Activated CD8-positive, alpha-beta T cell treated with anti-CD3 and anti-CD28 coated beads for 36 hours (primary cell): ENCODE results near the gene TUBG1. TPM values are rescaled to one million over a fixed set of nuclear protein-coding genes. Genes with fewer than 3 reads are reported as not detected.
A peak's percentile ranks its signal among the peaks of the same experiment; 100 is the strongest.

ENCODE experiments used
- ATAC-seq: fragments of 200-7000 bp; cut with Tn5 transposase; one replicate; pipeline ENCODE4 v1.10.0; 2021; ENCODE audit warnings: mild to moderate bottlenecking, moderate library complexity
- CTCF ChIA-PET: fragments of 350-600 bp; sonication (Branson Sonifier 250); formaldehyde crosslinking; loops from one replicate; lab custom pipeline; 2021; ENCODE audit warnings: antibody characterized with exemption; lab: Charles Lee
- POLR2A ChIA-PET: fragments of 350-600 bp; sonication (Branson Sonifier 250); formaldehyde crosslinking; loops from one replicate; lab custom pipeline; 2021; ENCODE audit warnings: antibody characterized with exemption; lab: Charles Lee
- DNase-seq: peaks from one replicate; pipeline ENCODE4 v3.0.0-alpha.2; 2020
- H3K27ac Mint-ChIP-seq: one replicate; pipeline ENCODE4 v1.8.0; 2021; ENCODE audit warnings: mild to moderate bottlenecking, mixed read lengths
- H3K27me3 Mint-ChIP-seq: one replicate; pipeline ENCODE4 v1.8.0; 2021; ENCODE audit warnings: mixed read lengths
- H3K36me3 Mint-ChIP-seq: one replicate; pipeline ENCODE4 v1.8.0; 2021; ENCODE audit warnings: low read depth, mixed read lengths
- H3K4me1 Mint-ChIP-seq: one replicate; pipeline ENCODE4 v1.8.0; 2021; ENCODE audit warnings: low read depth, mixed read lengths
- H3K4me3 Mint-ChIP-seq: one replicate; pipeline ENCODE4 v1.8.0; 2021; ENCODE audit warnings: mild to moderate bottlenecking, moderate library complexity, mixed read lengths
- H3K9me3 Mint-ChIP-seq: one replicate; pipeline ENCODE4 v1.8.0; 2021; ENCODE audit warnings: mixed read lengths
- intact Hi-C: fragments of 100-400 bp; cut with micrococcal nuclease; formaldehyde crosslinking; loops from one replicate; pipeline ENCODE4 v1.10.0; 2022
- total RNA-seq, 2 experiments: library from RNA; stranded (reverse); gene quantifications; one replicate each; pipeline ENCODE4 v1.2.3, GENCODE V29; 2021
- TF ChIP-seq, protein P1 (sequence below): fragments of 200-600 bp; IDR thresholded peaks from one replicate; pipeline ENCODE4 v1.8.0; 2022; ENCODE audit warnings: antibody characterized with exemption, mild to moderate bottlenecking

Gene TUBG1
- total RNA-seq, result 10 to 100 TPM; 79.5 to 82.4 TPM

DNA sequence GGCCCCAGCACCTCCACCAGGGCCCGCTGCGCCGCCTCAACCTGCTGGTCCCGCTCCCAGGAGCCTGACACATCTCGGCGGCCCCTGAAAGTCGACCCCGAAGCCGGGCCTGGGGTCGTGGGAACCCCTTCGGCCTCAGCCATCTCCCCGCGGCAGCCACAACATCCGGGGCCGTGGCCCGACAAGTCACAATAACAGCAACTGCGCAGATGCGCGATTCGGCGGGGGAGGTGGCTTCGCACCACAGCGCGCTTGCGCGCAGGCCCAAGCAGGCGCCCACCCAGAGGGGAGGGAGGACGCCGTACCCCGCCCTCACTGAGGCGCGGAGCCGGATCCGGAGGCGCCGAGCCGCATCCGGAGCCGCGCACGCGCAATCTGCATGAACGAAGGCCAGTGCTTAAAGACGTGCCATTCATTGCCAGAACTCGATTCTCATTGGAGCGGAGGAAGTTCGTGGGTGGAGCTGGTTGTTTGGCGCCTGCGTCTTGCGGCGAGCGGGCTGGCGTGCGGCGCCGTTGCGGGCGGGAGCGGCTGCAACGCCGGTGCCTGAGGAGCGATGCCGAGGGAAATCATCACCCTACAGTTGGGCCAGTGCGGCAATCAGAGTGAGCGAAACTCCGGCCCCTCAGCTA is at the start of gene TUBG1, which contains the start of gene RETREG3:
TSS of gene TUBG1 (plus strand) at position 502 of the 632 bp plus-strand sequence. CDS start at position 557, 55 bp downstream.
TSS of gene RETREG3 (minus strand) at position 193 of the 632 bp plus-strand sequence. CDS start at position 143, 50 bp downstream.
- no peaks in the 10 kb centered on the region for H3K9me3 Mint-ChIP-seq
- intact Hi-C loops, result no loop called here
- TF ChIP-seq, protein P1, sequence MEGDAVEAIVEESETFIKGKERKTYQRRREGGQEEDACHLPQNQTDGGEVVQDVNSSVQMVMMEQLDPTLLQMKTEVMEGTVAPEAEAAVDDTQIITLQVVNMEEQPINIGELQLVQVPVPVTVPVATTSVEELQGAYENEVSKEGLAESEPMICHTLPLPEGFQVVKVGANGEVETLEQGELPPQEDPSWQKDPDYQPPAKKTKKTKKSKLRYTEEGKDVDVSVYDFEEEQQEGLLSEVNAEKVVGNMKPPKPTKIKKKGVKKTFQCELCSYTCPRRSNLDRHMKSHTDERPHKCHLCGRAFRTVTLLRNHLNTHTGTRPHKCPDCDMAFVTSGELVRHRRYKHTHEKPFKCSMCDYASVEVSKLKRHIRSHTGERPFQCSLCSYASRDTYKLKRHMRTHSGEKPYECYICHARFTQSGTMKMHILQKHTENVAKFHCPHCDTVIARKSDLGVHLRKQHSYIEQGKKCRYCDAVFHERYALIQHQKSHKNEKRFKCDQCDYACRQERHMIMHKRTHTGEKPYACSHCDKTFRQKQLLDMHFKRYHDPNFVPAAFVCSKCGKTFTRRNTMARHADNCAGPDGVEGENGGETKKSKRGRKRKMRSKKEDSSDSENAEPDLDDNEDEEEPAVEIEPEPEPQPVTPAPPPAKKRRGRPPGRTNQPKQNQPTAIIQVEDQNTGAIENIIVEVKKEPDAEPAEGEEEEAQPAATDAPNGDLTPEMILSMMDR, result no peak
- peaks cover 32% of the 10 kb centered on the region for H3K4me1 Mint-ChIP-seq
- ATAC-seq, result peak; percentile 95
- peaks cover 23% of the 10 kb centered on the region for H3K36me3 Mint-ChIP-seq
- POLR2A ChIA-PET, result interaction anchor here (0.6 to 2.0 kb wide), 11 partner anchors 9 to 224 kb away, joined by 3 to 12 read pairs (median 4); partner anchors contain the start of gene PSMC3IP
- peak; percentile 99 for DNase-seq
- CTCF ChIA-PET, result interaction anchor here (0.6 to 3.3 kb wide), 11 partner anchors 9 to 389 kb away, joined by 3 to 33 read pairs (median 4); partner anchors contain the start of genes PSMC3IP and RPL27
- H3K27ac Mint-ChIP-seq, result peak within 1 kb of the TSS; percentile 97
- no peaks in the 10 kb centered on the region for H3K27me3 Mint-ChIP-seq
- peak within 1 kb of the TSS; percentile 99 for H3K4me3 Mint-ChIP-seq

DNA sequence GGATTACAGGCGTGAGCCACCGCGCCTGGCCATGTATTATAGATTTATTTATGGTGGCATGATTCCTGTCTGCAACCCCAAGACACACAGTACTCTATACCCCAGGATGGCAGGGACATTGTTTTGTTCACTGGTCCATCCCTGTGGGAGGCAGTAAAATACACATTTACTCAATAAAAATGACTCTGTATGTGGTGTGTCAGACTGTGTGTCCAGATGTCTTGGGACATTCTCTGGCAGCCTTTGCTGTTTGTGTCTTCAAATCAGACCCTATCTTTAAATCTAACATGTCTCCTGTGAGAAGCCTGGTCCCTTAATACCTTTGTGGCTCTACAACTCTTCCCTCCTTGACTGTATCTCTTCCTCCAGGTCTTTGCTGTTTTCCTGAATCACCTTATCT is 49.2 kb upstream of the TUBG1 start:
- Mint-ChIP-seq H3K4me3 (peak overlapping the region; percentile 51), H3K27ac (no peak overlapping the region), H3K9me3 (no peaks in the 10 kb centered on the region), H3K36me3 (peaks cover 19% of the 10 kb centered on the region), H3K4me1 (peaks cover 33% of the 10 kb centered on the region), H3K27me3 (no peaks in the 10 kb centered on the region)
- TF ChIP-seq, protein P1, result no peak
- intact Hi-C loops, result no loop called here
- no peak for DNase-seq
- CTCF ChIA-PET, result interaction anchor here (1.4 kb wide), 1 partner anchor 12 kb away, joined by 3 read pairs; no protein-coding TSS in a partner anchor
- ATAC-seq, result no peak
- POLR2A ChIA-PET, result no interaction called here

DNA sequence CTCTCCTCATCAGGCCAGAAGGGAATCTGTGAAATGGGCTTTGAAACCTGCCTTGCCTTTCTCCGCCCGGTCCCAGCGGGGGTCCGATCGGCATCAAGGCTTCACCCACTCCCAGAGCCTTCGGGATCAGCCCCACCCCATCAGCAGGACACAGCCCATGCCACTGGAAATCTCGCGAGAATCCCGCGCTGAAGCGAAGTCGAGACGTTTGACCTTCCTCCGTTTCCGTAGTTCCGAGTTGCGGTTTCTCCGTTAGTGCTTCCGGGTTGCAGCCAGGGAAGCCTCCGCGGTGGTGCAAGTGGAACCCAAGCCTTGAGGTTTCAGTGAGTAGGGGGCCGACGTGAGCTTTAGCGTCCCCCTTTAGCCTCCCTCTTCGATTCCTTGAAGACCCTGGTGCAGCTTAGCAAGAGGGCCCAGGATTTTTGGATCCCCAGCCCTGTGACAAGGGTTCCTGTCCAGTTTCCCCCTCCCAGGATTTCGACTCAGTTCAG is 47.5 kb upstream of the TUBG1 start, which contains the start of gene COASY:
TSS of gene COASY (plus strand) at position 252 of the 491 bp plus-strand sequence. CDS start 475 bp downstream, outside the sequence.
- Mint-ChIP-seq H3K4me3 (peak within 1 kb of the TSS; percentile 88), H3K27me3 (no peaks in the 10 kb centered on the region), H3K36me3 (peaks cover 26% of the 10 kb centered on the region), H3K9me3 (no peaks in the 10 kb centered on the region), H3K4me1 (peaks cover 34% of the 10 kb centered on the region), H3K27ac (peak within 1 kb of the TSS; percentile 90)
- ATAC-seq (peak; percentile 80), DNase-seq (peak; percentile 95)
- TF ChIP-seq, protein P1, result no peak
- POLR2A ChIA-PET, result interaction anchor here (0.5 to 1.5 kb wide), 4 partner anchors 18 to 437 kb away, joined by 3 to 5 read pairs (median 3); no protein-coding TSS in a partner anchor
- CTCF ChIA-PET, result interaction anchor here (7.5 kb wide), 1 partner anchor 15 kb away, joined by 70 read pairs; the partner anchor contains the start of gene PSMC3IP
- intact Hi-C loops, result no loop called here

DNA sequence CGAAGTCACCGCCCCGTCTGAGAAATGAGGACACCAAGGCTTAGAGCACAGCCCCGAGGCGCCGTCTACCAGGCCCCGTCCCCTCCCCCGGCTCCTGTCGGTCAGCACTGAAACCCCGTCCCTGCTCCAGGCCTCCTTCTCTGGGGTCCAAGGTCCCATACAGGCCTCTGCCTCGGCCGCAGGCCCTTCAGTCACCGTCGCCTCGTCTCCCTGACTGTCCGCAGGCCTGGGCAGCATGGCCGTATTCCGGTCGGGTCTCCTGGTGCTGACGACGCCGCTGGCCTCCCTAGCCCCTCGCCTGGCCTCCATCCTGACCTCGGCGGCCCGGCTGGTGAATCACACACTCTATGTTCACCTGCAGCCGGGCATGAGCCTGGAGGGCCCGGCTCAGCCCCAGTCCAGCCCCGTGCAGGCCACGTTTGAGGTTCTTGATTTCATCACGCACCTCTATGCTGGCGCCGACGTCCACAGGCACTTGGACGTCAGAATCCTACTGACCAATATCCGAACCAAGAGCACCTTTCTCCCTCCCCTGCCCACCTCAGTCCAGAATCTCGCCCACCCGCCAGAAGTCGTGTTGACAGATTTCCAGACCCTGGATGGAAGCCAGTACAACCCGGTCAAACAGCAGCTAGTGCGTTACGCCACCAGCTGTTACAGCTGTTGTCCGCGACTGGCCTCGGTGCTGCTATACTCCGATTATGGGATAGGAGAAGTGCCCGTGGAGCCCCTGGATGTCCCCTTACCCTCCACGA is 46.9 kb upstream of the TUBG1 start:
- Mint-ChIP-seq H3K36me3 (peaks cover 30% of the 10 kb centered on the region), H3K4me3 (peak overlapping the region; percentile 88), H3K9me3 (no peaks in the 10 kb centered on the region), H3K4me1 (peaks cover 35% of the 10 kb centered on the region), H3K27ac (peak overlapping the region; percentile 90), H3K27me3 (no peaks in the 10 kb centered on the region)
- intact Hi-C loops, result no loop called here
- ChIA-PET POLR2A (interaction anchor here (0.5 to 7.8 kb wide), 4 partner anchors 15 to 437 kb away, joined by 3 to 61 read pairs (median 3); partner anchors contain the start of gene PSMC3IP), CTCF (interaction anchor here (1.0 to 7.5 kb wide), 2 partner anchors 14 to 45 kb away, joined by 3 to 70 read pairs; partner anchors contain the start of gene PSMC3IP)
- DNase-seq (peak; percentile 30), ATAC-seq (peak; percentile 18)
- TF ChIP-seq, protein P1, result no peak
